Hepatocyte (in vitro differentiated cells): Measurements from ENCODE around the gene NOXA1. TPM values are rescaled to one million over a fixed set of nuclear protein-coding genes. Genes with fewer than 3 reads are reported as not detected.

Experiments
- DNase-seq: peaks from one replicate; pipeline ENCODE4 v3.0.0-alpha.2; 2016; ENCODE audit warnings: low spot score
- H2AFZ ChIP-seq: fragments of 200-600 bp; sonication (generic); 2 replicates; pipeline ENCODE4 v1.6.0; 2016; ENCODE audit warnings: antibody characterized with exemption, mild to moderate bottlenecking
- H3K27ac ChIP-seq: fragments of 200-600 bp; sonication (generic); 2 replicates; pipeline ENCODE4 v1.5.1; 2016; ENCODE audit warnings: mild to moderate bottlenecking
- H3K27me3 ChIP-seq: fragments of 200-600 bp; sonication (generic); 2 replicates; pipeline ENCODE4 v1.6.1; 2016
- H3K36me3 ChIP-seq: fragments of 200-600 bp; sonication (generic); replicated peaks from 2 replicates; pipeline ENCODE4 v1.5.1; 2016; ENCODE audit warnings: low read depth; ENCODE audit not compliant: insufficient read depth
- H3K4me1 ChIP-seq: fragments of 200-600 bp; sonication (generic); 2 replicates; pipeline ENCODE4 v1.5.1; 2016; ENCODE audit warnings: mild to moderate bottlenecking, moderate library complexity; ENCODE audit not compliant: insufficient read depth
- H3K4me2 ChIP-seq: fragments of 200-600 bp; sonication (generic); 2 replicates; pipeline ENCODE4 v1.6.0; 2016
- H3K4me3 ChIP-seq: fragments of 200-600 bp; sonication (generic); 2 replicates; pipeline ENCODE4 v1.5.1; 2016; ENCODE audit warnings: mild to moderate bottlenecking
- H3K79me2 ChIP-seq: fragments of 200-600 bp; sonication (generic); 2 replicates; pipeline ENCODE4 v1.6.0; 2017; ENCODE audit warnings: mild to moderate bottlenecking
- H3K9me2 ChIP-seq: fragments of 200-600 bp; sonication (generic); replicated peaks from 2 replicates; pipeline ENCODE4 v1.6.0; 2017; ENCODE audit warnings: mild to moderate bottlenecking; ENCODE audit not compliant: insufficient read depth
- H3K9me3 ChIP-seq: fragments of 200-600 bp; sonication (generic); 2 replicates; pipeline ENCODE4 v1.5.1; 2016; ENCODE audit warnings: low read depth, mild to moderate bottlenecking
- H4K20me1 ChIP-seq: fragments of 200-600 bp; sonication (generic); 2 replicates; pipeline ENCODE4 v1.6.0; 2016; ENCODE audit warnings: mild to moderate bottlenecking; ENCODE audit not compliant: insufficient read depth, poor library complexity, severe bottlenecking
- CTCF ChIP-seq: fragments of 200-600 bp; sonication (generic); IDR thresholded peaks from 2 replicates; pipeline ENCODE4 v1.5.1; 2016; ENCODE audit warnings: antibody characterized with exemption, mild to moderate bottlenecking; ENCODE audit not compliant: poor library complexity
- EZH2 ChIP-seq: fragments of 200-600 bp; sonication (generic); IDR thresholded peaks from 2 replicates; pipeline ENCODE4 v1.6.1; 2016; ENCODE audit warnings: antibody characterized with exemption, mild to moderate bottlenecking, borderline replicate concordance
- EZH2phosphoT487 ChIP-seq: fragments of 200-600 bp; sonication (generic); IDR thresholded peaks from one replicate; pipeline ENCODE4 v1.6.1; 2018; ENCODE audit warnings: antibody characterized with exemption, mild to moderate bottlenecking, low read depth, moderate library complexity; ENCODE audit not compliant: unreplicated experiment, severe bottlenecking
- WGBS: methylation state at CpG from one replicate; pipeline ENCODE4 v1.1.6; 2016; ENCODE audit warnings: low lambda C conversion rate; ENCODE audit errors: missing lambda C conversion rate; 5-methylcytosine and 5-hydroxymethylcytosine counted together
- polyA plus RNA-seq: library from polyadenylated mRNA; unstranded; fragments of >200 nt; fragmentation: Nextera tagmentation; extraction: Ambion mirVana; gene quantifications from 2 replicates; pipeline ENCODE4 v1.2.1, GENCODE V29; 2016
- total RNA-seq: library from RNA; depleted of rRNA; stranded (reverse); fragments of >200 nt; gene quantifications from 2 replicates; pipeline ENCODE4 v1.2.3, GENCODE V29; 2014

Gene NOXA1
- total and polyA plus RNA-seq, 2 experiments from 2014 or later, result 7.2 to 12.5 TPM

GRCh38 chr9:137394866-137395665 is 28.1 kb upstream of the NOXA1 start:
- peaks cover 6% of the 10 kb centered on the region for H3K79me2 ChIP-seq
- H3K36me3 ChIP-seq, result no peaks in the 10 kb centered on the region

GRCh38 chr9:137395666-137396010 is 27.6 kb upstream of the NOXA1 start:
- H4K20me1 ChIP-seq, result no peaks in the 10 kb centered on the region
- no peaks in the 10 kb centered on the region for H3K4me1 ChIP-seq
- no peaks in the 10 kb centered on the region for H3K9me3 ChIP-seq
- no peaks in the 10 kb centered on the region for H3K27me3 ChIP-seq
- H3K27ac ChIP-seq, result no peak overlapping the region
- no peak overlapping the region for H2AFZ ChIP-seq
- no peak overlapping the region for H3K4me3 ChIP-seq
- H3K79me2 ChIP-seq, result peaks cover 6% of the 10 kb centered on the region
- TF ChIP-seq EZH2phosphoT487 (no peak), EZH2 (no peak), CTCF (no peak)
- no peaks in the 10 kb centered on the region for H3K36me3 ChIP-seq
- WGBS, result 90% methylated on average over 8 of the region's 11 CpGs
- no peak overlapping the region for H3K4me2 ChIP-seq
- H3K9me2 ChIP-seq, result no peaks in the 10 kb centered on the region
- DNase-seq, result no peak

More at GRCh38 chr9:137394866-137395665, 28.1 kb upstream of the NOXA1 start:
- 96% methylated on average over 25 of the region's 36 CpGs for WGBS
- no peaks in the 10 kb centered on the region for H3K9me2 ChIP-seq
- no peak overlapping the region for H3K4me3 ChIP-seq
- no peaks in the 10 kb centered on the region for H3K4me1 ChIP-seq
- DNase-seq, result no peak
- H3K9me3 ChIP-seq, result no peaks in the 10 kb centered on the region
- no peak for TF ChIP-seq CTCF
- TF ChIP-seq EZH2phosphoT487, result no peak
- no peak for TF ChIP-seq EZH2
- no peak overlapping the region for H3K27ac ChIP-seq
- H2AFZ ChIP-seq, result no peak overlapping the region
- no peak overlapping the region for H3K4me2 ChIP-seq
- H4K20me1 ChIP-seq, result no peaks in the 10 kb centered on the region
- H3K27me3 ChIP-seq, result no peaks in the 10 kb centered on the region

GRCh38 chr9:137396227-137396626 is 27.0 kb upstream of the NOXA1 start:
- Histone ChIP-seq H4K20me1 (no peaks in the 10 kb centered on the region), H3K79me2 (peaks cover 6% of the 10 kb centered on the region), H2AFZ (no peak overlapping the region), H3K4me3 (no peak overlapping the region), H3K4me1 (no peaks in the 10 kb centered on the region), H3K36me3 (no peaks in the 10 kb centered on the region), H3K4me2 (no peak overlapping the region), H3K27ac (peak overlapping the region; percentile 37), H3K9me2 (no peaks in the 10 kb centered on the region), H3K9me3 (no peaks in the 10 kb centered on the region), H3K27me3 (no peaks in the 10 kb centered on the region)
- peak; percentile 58 for DNase-seq
- no peak for TF ChIP-seq EZH2phosphoT487
- no peak for TF ChIP-seq CTCF
- no peak for TF ChIP-seq EZH2
- 66% methylated on average over 15 of the region's 15 CpGs for WGBS
